Dendritic cell treated with granulocyte-macrophage colony-stimulating factor and Interleukin-4, amounts not matched to agents 40 ng/mL and 50 ng/mL, for 4 days (primary cell): ENCODE measurements around the gene VPS36.
"Not testable (repeated sequence)": the region's sequence is repeated elsewhere in the genome, so short reads cannot be mapped to it uniquely, and the experiment has no call there.

ENCODE experiments used
- H3K27ac Mint-ChIP-seq: one replicate; pipeline ENCODE4 v1.8.0; 2022; ENCODE audit warnings: mild to moderate bottlenecking, mixed read lengths
- H3K27me3 Mint-ChIP-seq: one replicate; pipeline ENCODE4 v1.8.0; 2022; ENCODE audit warnings: mild to moderate bottlenecking, mixed read lengths
- H3K36me3 Mint-ChIP-seq: one replicate; pipeline ENCODE4 v1.8.0; 2022; ENCODE audit warnings: low read depth, mixed read lengths
- H3K4me1 Mint-ChIP-seq: one replicate; pipeline ENCODE4 v1.8.0; 2022; ENCODE audit warnings: low read depth, mixed read lengths
- H3K4me3 Mint-ChIP-seq: one replicate; pipeline ENCODE4 v1.8.0; 2022; ENCODE audit warnings: mild to moderate bottlenecking, moderate library complexity, mixed read lengths
- H3K9me3 Mint-ChIP-seq: one replicate; pipeline ENCODE4 v1.8.0; 2022; ENCODE audit warnings: mixed read lengths
- intact Hi-C: fragments of 100-400 bp; cut with micrococcal nuclease; formaldehyde crosslinking; loops from one replicate; pipeline ENCODE4 v1.15.0; 2022

The VPS36 gene

GRCh38 chr13:52450012-52450792, at the start of gene VPS36:
TSS of gene VPS36 (minus strand) at chr13:52450634. CDS start at chr13:52450594, 40 bp downstream.
- Mint-ChIP-seq H3K4me3 (peak within 1 kb of the TSS; percentile 96), H3K36me3 (peaks cover 23% of the 10 kb centered on the region), H3K4me1 (peaks cover 26% of the 10 kb centered on the region), H3K27ac (peak within 1 kb of the TSS; percentile 90), H3K27me3 (no peaks in the 10 kb centered on the region), H3K9me3 (no peaks in the 10 kb centered on the region)
- intact Hi-C loops, result loop anchor here (2.0 to 5.0 kb wide), 3 partner anchors 103 to 438 kb away; partner anchors contain the start of genes ALG11 and ATP7B

- intact Hi-C loops, H3K27me3 Mint-ChIP-seq, H3K4me1 Mint-ChIP-seq, H3K27ac Mint-ChIP-seq, H3K36me3 Mint-ChIP-seq, H3K4me3 Mint-ChIP-seq: not testable (repeated sequence)
- H3K9me3 Mint-ChIP-seq, result peaks cover 14% of the 10 kb centered on the region
Observed at GRCh38 chr13:52497979-52498378, 47.5 kb upstream of the VPS36 start.

- H3K4me1 Mint-ChIP-seq, H3K4me3 Mint-ChIP-seq, H3K27ac Mint-ChIP-seq, intact Hi-C loops, H3K9me3 Mint-ChIP-seq, H3K36me3 Mint-ChIP-seq, H3K27me3 Mint-ChIP-seq: not testable (repeated sequence)
Observed at GRCh38 chr13:52494241-52494640, 43.8 kb upstream of the VPS36 start.

GRCh38 chr13:52491015-52491414, 40.6 kb upstream of the VPS36 start:
- H3K4me3 Mint-ChIP-seq, H3K9me3 Mint-ChIP-seq, H3K27ac Mint-ChIP-seq, H3K36me3 Mint-ChIP-seq, H3K4me1 Mint-ChIP-seq, intact Hi-C loops, H3K27me3 Mint-ChIP-seq: not testable (repeated sequence)

GRCh38 chr13:52488763-52489162, 38.3 kb upstream of the VPS36 start:
- H3K27me3 Mint-ChIP-seq, H3K4me1 Mint-ChIP-seq, H3K9me3 Mint-ChIP-seq, H3K4me3 Mint-ChIP-seq, H3K36me3 Mint-ChIP-seq, H3K27ac Mint-ChIP-seq, intact Hi-C loops: not testable (repeated sequence)

GRCh38 chr13:52487078-52487477, 36.6 kb upstream of the VPS36 start:
- H3K4me3 Mint-ChIP-seq, H3K4me1 Mint-ChIP-seq, intact Hi-C loops, H3K36me3 Mint-ChIP-seq, H3K27me3 Mint-ChIP-seq, H3K27ac Mint-ChIP-seq, H3K9me3 Mint-ChIP-seq: not testable (repeated sequence)

GRCh38 chr13:52480677-52481428, 30.4 kb upstream of the VPS36 start:
- H3K4me3 Mint-ChIP-seq, H3K4me1 Mint-ChIP-seq, H3K27me3 Mint-ChIP-seq, H3K27ac Mint-ChIP-seq, intact Hi-C loops, H3K9me3 Mint-ChIP-seq: not testable (repeated sequence)
- peaks cover 13% of the 10 kb centered on the region for H3K36me3 Mint-ChIP-seq

GRCh38 chr13:52468487-52468886, 18.1 kb upstream of the VPS36 start:
- H3K4me1 Mint-ChIP-seq, H3K4me3 Mint-ChIP-seq, H3K9me3 Mint-ChIP-seq, intact Hi-C loops, H3K27me3 Mint-ChIP-seq, H3K27ac Mint-ChIP-seq: not testable (repeated sequence)
- H3K36me3 Mint-ChIP-seq, result peaks cover 89% of the 10 kb centered on the region

GRCh38 chr13:52463526-52463925, 13.1 kb upstream of the VPS36 start:
- Mint-ChIP-seq H3K4me3 (no peak overlapping the region), H3K36me3 (peaks cover 71% of the 10 kb centered on the region), H3K27me3 (no peaks in the 10 kb centered on the region), H3K4me1 (peaks cover 11% of the 10 kb centered on the region), H3K9me3 (no peaks in the 10 kb centered on the region), H3K27ac (no peak overlapping the region)
- intact Hi-C loops, result no loop called here

- H3K27me3 Mint-ChIP-seq, result no peaks in the 10 kb centered on the region
- no peak overlapping the region for H3K4me3 Mint-ChIP-seq
- H3K27ac Mint-ChIP-seq, result no peak overlapping the region
- intact Hi-C loops, result no loop called here
- H3K4me1 Mint-ChIP-seq, result peaks cover 17% of the 10 kb centered on the region
- no peaks in the 10 kb centered on the region for H3K9me3 Mint-ChIP-seq
- peaks cover 67% of the 10 kb centered on the region for H3K36me3 Mint-ChIP-seq
Observed at GRCh38 chr13:52461265-52461664, 10.8 kb upstream of the VPS36 start.

GRCh38 chr13:52459668-52460067, 9.2 kb upstream of the VPS36 start:
- peaks cover 19% of the 10 kb centered on the region for H3K4me1 Mint-ChIP-seq
- intact Hi-C loops, result no loop called here
- no peaks in the 10 kb centered on the region for H3K27me3 Mint-ChIP-seq
- no peak overlapping the region for H3K4me3 Mint-ChIP-seq
- H3K36me3 Mint-ChIP-seq, result peaks cover 64% of the 10 kb centered on the region
- no peak overlapping the region for H3K27ac Mint-ChIP-seq
- H3K9me3 Mint-ChIP-seq, result no peaks in the 10 kb centered on the region

- Mint-ChIP-seq H3K36me3 (peaks cover 29% of the 10 kb centered on the region), H3K9me3 (no peaks in the 10 kb centered on the region), H3K4me3 (peak overlapping the region; percentile 95), H3K27ac (peak overlapping the region; percentile 99), H3K27me3 (no peaks in the 10 kb centered on the region), H3K4me1 (peaks cover 17% of the 10 kb centered on the region)
- intact Hi-C loops, result loop anchor here (1.0 kb wide), 1 partner anchor 197 kb away; the partner anchor contains the start of gene SUGT1
Observed at GRCh38 chr13:52455677-52456041, 5.2 kb upstream of the VPS36 start.

GRCh38 chr13:52454820-52455676, 4.6 kb upstream of the VPS36 start, which contains the start of gene CKAP2:
TSS of gene CKAP2 (plus strand) at chr13:52455478. CDS start at chr13:52455557, 79 bp downstream.
- H3K27me3 Mint-ChIP-seq, result no peaks in the 10 kb centered on the region
- H3K4me1 Mint-ChIP-seq, result peaks cover 17% of the 10 kb centered on the region
- peak within 1 kb of the TSS; percentile 95 for H3K4me3 Mint-ChIP-seq
- H3K9me3 Mint-ChIP-seq, result no peaks in the 10 kb centered on the region
- intact Hi-C loops, result loop anchor here (1.0 to 5.0 kb wide), 3 partner anchors 108 to 443 kb away; partner anchors contain the start of genes ALG11, ATP7B and SUGT1
- H3K27ac Mint-ChIP-seq, result peak within 1 kb of the TSS; percentile 99
- H3K36me3 Mint-ChIP-seq, result peaks cover 28% of the 10 kb centered on the region
